HG03565 (cell line): ENCODE results near the gene CCSER1.
"Not testable (repeated sequence)": the region's sequence is repeated elsewhere in the genome, so short reads cannot be mapped to it uniquely, and the experiment has no call there.

Source experiments
- ATAC-seq: cut with Tn5 transposase; IDR thresholded peaks from one replicate; pipeline ENCODE4 v1.9.1; 2021; ENCODE audit warnings: mild to moderate bottlenecking, moderate library complexity; ENCODE audit not compliant: unreplicated experiment

CCSER1 gene

DNA sequence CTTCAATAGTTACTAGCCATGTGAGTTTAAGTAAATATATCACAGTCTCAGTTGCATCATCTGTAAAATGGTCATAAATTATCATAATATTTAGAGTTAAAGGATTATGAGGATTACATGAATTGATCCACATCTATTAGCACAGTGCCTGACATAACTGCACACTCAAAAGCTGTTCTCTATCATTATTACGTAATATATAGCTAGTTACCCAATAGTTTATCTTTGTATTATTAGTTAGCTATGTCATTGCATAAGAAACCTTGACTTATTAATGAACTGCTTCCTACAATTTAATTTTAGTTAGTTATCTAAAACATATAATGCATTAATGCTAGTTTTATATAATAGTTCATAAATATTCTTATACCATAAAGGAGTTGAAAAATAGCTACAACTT is 1099.7 kb downstream of the CCSER1 start:
- no peak for ATAC-seq

DNA sequence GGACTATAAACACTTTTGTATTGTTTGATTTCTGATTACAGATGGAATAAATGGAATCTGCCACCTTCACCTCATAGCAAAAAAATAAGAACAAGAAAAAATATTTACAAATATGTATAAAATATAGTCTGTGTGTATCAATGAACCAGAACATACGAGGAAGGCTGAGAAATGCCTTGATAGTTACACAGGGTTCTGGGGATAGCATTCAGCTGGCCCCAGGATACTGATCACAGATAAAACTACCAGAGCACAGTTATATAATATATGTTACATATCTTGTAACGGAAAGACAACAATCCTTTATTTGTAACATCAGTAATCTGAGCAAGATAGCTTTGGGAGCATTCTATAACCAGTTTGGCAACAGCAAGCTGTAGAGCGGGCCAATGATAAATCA is 1101.5 kb downstream of the CCSER1 start:
- no peak for ATAC-seq

DNA sequence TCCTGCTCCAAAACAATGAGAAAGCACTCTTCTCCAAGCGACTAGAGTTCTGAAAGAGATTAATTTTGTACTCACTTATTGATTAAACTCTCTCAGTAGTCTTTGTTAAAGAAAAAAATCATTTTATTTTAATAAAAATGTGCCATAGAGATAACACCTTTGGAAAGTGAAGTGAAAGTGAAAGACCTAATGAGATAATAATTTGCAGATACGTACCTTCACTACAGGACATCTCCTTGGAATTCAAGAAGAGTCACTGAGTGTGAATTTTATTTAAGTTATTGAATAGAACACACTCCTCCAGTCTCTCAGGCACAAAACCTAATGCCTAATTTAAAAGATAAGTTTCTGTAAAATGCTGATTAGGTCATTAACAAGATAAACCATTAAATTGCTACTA is 1106.0 kb downstream of the CCSER1 start:
- no peak for ATAC-seq

DNA sequence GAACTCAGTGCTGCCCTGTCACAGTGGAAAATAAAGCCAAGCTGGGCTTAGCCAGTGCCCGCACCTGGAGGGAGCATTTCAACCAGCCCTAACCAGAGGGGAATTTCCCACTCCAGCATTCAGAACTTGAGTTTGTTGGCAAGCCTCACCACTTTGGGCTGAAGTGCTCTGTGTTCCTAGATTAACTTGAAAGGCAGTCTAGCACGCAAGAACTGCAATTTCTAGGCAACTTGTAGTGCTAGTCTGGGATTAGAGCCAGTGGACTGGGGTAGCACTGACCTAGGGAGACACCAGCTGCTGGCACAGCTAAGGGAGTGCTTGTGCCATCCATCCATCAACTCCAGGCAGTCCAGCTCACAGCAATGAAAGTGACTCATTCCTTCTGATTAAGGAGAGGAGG is 1115.9 kb downstream of the CCSER1 start:
- ATAC-seq, result no peak

DNA sequence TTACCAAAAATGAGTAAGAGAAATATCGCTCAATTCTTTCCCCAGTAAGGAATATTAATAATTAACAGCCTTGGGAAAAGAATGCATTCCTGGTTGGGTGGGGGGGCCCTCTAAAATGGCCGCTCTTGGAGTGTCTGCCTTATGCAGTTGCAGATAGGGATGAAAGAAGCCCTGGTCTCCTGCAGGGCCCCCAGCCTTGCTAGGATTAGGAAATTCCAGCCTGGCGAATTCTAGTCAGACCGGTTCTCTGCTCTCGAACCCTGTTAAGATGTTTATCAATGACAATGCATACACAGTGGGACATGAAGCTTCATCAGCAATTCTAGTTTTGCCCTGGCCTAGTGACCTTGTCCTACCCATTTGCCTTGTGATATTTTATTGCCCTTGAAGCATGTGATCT is 1128.8 kb downstream of the CCSER1 start:
- no peak for ATAC-seq

DNA sequence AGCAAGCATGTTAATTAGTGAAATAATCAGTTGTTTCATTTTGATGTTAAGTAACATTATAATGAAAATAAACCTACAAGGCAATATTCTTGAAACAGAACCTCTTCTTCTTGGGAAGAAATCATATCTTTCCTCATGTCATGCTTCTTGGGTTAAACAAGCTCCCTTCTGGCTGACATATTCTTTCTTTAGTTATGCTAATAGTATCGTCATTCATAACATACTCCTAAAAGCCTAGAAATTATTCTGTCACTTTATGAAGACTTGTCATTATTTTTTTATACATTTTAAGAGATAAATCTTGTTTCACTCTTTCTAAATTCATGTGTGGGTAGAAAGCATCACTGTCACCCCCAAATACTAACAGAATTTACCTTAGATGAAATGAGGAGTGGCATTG is 1129.6 kb downstream of the CCSER1 start:
- ATAC-seq, result no peak

DNA sequence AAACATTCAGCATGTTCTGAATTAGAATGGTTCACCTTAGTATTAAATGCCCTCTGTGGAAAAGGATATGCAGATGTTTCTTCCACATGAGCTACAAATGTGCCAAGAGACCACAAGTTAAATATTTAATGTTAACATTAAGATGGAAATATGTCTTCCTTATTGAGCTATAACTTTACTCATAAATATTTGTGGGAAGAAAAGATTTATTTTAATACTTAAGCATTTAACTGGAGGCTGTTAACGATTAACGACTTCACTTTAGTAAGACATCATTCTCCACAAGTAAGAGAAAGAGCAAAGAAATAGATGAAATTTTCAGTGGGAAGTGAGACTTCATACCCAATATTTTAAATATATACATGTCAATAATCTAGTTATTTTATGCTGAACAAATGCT is 1130.5 kb downstream of the CCSER1 start:
- ATAC-seq, result no peak

DNA sequence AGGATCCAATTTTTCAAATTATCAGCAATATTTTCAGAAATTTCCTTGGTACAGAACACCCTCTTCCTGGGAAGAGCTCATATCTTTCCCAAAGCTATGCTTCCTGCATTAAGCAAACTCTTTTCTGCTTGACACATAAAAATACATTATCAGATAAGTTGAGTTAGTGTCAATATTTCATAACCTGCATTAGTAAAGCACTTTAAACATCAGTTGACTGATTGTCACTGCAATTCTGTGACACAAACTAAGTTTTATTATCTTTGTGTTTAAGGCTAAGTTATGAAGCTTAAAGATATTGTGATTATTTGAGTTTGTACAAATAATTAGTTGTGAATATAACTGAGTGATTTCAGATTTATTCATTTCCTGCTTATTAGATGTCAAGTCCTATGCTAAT is 1131.1 kb downstream of the CCSER1 start:
- ATAC-seq, result no peak

DNA sequence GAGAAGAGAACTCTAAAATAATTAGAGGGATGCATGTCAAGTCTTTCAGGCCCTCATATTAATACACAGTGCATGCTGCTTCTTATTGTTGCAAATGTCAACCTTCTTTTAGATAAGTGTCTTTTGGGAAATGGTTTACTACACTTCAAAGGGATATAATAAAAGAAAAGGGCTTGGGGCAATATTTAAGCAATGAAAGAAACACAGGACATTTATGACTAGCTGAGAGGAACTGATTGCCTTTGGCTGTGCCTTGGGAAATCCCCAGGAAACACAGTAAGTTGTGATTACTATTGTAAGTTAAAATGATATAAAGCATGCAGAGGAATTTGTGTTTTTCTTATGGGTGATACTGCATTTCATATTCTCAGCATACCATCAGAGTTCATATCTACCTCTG is 1140.3 kb downstream of the CCSER1 start:
- no peak for ATAC-seq

DNA sequence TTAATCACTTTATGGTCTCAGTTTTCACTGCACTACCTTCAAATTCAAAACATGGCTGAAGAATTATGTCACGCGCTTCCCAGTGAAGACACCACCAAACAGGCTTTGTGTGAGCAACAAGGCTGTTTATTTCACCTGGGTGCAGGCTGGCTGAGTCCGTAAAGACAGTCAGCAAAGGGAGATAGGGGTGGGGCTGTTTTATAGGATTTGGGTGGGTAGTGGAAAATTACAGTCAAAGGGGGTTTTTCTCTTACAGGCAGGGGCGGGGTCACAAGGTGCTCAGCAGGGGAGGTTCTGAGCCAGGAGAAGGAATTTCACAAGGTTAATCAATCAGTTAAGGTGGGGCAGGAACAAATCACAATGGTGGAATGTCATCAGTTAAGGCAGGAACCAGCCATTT is 1141.3 kb downstream of the CCSER1 start:
- ATAC-seq, result not testable (repeated sequence)

DNA sequence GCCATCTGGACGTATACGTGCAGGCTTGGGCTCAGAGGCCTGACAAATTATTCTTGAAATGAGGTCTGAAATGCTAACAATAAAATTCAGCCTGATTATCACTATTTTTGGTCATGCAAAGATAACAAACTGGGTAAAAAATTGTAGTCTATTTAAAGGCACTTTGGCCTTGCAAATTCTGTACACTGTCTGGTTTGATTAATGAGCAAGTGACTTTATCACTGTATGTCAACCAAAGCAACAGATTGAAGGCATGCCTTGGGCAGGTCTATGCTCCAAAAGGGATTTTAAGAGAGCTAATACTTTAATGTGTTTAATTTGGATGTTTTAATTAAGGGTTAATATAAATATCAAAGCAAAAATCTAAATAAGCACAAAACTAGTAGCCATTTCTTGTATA is 1141.7 kb downstream of the CCSER1 start:
- ATAC-seq, result no peak

DNA sequence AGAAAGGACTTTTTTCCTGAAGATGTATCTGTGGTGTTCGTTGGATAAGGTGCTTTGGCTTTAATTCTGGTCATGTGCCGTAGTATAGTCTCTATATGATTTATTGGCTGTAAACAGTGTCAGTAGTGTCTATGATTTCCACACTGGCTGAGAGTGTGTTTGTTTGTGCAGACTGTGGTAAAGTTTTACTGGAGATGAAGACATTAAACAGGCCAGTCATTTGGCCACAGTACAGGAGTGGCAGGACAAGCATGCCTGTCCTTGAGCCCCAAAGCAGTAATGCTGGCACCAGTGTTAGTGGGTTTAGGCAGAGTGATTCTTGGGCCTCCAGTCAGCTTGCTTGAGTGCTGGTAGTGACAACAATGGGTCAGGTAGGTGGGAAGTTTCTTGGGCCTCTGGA is 1152.7 kb downstream of the CCSER1 start:
- no peak for ATAC-seq

DNA sequence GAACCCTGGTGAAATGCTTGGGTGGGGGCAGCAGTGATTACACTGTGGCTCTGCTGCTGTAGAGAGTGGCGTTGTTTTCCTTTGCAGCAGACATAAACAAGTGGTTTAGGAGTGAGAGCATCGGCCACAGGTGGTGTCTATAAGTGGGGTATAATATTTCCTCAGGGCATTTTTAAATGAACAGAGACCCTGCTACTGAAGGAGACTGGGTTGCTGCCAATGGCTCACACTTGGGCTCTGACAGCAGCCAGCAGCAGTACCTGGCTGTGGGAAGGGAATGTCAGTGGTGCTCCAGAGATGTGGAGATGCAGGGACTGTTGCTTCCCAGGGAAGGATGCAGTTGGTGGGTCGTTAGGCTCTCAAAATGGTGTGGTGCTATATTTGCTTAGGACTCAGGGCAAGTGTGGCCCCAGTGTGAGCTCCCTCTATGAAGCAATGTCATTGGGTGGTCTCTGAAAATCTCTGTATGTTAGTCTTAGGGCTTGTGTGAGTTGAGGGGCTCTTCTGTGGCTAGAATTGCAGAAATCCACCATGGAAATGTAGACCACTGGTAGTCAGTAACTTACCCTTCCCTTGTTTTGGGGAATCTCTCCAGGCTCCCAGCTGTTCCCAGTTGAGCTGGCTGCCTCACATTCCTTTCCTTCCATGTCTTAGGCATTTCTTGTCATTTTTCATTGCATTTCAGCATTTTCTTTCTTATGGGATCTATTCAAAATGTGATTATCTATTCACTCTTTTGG is 1153.5 kb downstream of the CCSER1 start:
- ATAC-seq, result no peak

DNA sequence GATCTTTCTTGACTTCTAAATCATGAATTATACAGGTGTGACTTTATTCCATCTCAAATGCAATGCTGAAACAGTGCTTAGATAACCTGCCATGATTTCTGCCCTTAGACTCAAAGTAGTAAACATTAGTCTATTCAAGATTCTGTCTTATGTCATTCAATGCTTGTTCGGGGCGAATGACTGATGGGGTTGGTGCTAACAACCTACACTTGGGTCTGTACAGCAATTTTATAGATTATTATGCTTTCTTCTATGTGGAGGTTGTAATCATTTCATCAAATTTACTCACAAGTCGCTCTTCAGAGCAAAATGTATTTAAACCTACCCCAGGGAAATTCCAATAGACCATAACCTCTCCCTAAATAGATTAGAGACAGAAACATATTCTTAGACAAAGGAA is 1155.0 kb downstream of the CCSER1 start:
- no peak for ATAC-seq

DNA sequence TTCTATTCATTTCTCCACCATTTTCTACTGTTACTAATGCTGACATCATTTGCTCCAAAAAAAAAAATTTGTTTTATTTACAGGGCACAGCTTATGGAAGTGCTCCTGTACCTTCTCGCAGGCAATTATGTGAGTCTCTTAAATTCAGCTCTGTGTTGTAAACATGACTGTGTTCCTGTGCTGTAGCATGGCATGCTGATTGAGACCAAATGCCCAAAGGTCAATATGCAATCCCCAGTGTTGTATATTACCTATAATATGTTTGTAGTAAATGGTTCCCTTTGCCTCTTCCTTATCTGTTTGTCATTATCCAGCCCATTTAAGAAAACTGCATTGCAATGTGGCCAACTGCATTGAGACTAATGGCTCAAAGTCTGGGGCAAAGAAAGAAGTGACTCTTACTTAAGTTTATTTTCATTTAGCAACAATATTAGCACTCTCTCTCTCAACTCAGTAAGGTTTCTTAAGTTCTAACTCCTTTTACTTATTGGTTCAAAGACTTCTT is 1156.6 kb downstream of the CCSER1 start:
- no peak for ATAC-seq

DNA sequence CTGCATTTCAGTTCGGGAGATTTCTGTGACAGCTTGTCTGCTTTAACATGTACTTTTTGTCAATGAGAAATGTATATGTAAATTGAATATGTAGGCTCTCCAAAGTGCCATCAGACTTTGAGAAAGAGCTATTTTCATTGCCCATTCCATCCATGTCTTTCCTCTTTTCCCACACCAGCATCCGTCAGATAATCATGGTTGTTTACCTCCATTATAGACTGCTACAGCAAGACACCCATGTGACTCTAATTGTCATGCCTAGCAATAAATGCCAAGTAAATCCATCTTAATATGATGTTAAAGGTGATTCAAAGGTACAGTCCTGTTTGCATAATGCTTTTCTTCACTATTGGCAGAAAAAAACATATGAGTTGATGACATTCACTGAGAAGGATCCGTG is 1157.3 kb downstream of the CCSER1 start:
- no peak for ATAC-seq

DNA sequence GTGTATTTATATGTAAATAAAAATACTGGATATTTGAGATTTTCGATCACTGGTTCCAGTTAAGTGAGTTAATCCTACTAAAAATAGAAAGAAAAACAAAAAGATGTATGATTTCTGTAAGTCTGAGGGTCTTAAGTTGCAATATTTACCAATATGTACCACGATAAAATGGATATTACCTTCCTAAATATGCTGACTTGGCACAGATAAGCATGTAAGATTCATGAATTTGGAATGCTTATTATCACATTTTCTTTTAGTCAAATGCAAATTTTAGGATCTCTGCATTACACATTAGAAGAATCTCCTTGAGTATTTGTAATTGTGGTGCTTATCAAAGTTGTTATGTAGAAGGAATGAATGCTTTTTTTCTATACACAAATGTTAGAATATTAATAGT is 1158.3 kb downstream of the CCSER1 start:
- no peak for ATAC-seq

DNA sequence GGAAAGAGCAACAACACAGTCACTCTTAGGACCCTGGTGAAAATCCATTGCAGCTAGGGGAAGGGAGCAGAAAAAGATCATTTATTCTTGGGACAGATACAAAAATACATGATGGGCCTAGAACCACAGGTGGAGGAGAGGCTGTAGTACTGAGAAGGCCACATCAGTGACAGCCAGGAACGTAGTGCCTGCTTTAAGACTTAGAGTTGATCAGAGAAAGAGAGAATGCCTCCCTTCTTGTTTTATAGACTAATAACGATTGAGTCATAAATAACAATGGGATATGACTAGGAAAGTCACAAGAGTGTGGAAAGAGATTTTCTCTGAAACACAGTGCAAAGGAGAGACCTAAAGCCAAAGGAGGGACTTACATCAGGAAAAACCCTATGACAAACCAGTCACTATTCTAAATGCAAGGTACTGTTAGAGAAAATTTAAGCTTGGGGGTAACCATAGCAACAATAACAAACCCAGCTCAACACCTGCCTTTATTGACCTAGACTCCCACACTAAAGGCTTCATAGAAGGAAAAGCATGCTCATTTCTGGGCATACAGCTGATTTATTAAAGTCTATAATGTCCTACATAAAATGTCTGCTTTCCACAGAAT is 1161.6 kb downstream of the CCSER1 start:
- no peak for ATAC-seq

DNA sequence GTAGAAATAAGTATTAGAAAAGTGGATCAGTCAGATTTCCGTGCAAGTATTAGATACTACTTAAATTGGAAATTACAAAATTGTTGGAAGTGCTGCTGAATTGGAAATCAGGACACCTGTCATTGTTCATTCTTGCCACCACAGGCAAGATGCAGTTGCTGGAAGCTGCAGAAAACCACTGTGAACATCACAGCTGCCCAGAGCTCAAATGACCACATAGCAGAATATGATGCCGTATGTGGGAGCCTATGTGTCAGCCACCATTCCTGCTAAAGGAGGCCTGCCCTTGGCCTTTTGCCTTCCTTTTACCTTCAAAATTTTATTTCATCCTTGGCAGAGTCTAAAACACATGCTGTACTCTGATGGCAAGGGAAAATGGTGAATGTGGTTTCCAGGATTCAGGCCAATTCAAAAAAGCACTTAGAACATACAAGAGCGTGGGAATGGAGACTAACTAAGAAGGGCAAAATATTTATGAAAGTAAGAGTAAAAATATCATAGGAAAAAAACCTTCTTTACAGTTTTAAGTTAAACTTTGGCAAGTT is 1171.0 kb downstream of the CCSER1 start:
- no peak for ATAC-seq

DNA sequence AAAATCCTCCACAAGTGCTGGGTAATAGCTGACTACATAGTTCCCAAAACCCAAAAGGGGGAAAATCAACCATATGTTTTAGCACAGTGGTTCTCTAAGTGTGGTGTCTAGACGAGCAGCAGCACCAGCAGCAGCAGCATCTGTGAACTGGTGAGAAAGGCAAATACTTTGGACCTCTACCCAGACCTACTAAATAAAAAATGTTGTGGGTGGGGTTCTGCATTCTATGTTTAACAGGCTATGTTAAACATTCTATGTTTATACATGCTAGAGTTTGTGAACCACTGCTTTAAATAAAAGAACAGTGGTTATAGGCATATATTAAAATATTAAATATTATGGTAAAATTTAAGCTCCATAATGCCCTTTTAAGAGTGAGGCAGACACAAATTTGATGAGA is 1171.6 kb downstream of the CCSER1 start:
- no peak for ATAC-seq

DNA sequence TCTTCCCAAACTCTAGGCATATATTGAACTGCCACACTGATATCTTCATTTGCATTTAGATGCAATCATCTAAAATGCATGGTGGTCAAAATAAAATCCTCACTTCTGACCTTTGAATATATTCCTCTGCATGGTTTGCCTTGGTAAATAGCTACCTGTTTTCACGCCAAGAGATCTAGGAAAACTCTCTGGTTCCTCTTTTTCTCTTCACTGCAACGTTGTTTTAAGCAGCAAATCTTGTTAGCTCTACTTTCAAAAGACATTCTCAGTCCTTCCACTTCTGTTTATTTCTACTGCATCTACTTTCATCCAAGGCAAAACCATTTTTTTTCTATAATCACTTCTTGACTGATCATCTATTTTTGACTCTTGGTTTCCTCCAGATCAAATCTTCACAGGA is 1174.9 kb downstream of the CCSER1 start:
- no peak for ATAC-seq

DNA sequence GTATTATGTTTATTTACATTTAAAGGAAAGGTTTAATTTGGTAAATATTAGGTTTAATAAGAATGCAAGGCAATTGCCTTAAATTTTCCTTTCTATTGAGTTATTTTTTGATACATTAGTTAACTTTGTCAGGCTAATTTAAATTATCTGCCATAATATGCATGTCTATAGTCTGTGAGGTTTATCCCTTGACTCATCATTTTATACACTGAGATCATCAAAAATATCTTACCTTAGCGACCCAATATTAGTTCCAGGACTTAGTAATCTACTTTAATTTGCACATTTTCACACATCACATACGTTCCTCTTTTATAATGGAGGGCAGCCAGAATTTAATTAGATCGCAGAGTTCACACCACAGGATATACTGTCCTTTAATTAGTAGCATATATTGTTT is 1177.1 kb downstream of the CCSER1 start:
- no peak for ATAC-seq
